ENCODE results near the gene DDX24. TPM values are rescaled to one million over a fixed set of nuclear protein-coding genes. Genes with fewer than 3 reads are reported as not detected.

Gene DDX24
- total and polyA plus RNA-seq, 8 donors = 39.1 to 236 (median 69.9) TPM

GRCh38 chr14:94016446-94016976, 64.5 kb downstream of the DDX24 start:
- Histone ChIP-seq H3K4me1 (peaks cover 0 to 4% (median 0%) of the 10 kb centered on the region in 4 donors), H3K27ac (no peak overlapping the region), H3K36me3 (no peaks in the 10 kb centered on the region), H3K9me3 (no peaks in the 10 kb centered on the region), H3K4me3 (no peak overlapping the region), H3K27me3 (peaks cover 0 to under 1% (median 0%) of the 10 kb centered on the region in 3 donors)
- TF ChIP-seq, protein P1, sequence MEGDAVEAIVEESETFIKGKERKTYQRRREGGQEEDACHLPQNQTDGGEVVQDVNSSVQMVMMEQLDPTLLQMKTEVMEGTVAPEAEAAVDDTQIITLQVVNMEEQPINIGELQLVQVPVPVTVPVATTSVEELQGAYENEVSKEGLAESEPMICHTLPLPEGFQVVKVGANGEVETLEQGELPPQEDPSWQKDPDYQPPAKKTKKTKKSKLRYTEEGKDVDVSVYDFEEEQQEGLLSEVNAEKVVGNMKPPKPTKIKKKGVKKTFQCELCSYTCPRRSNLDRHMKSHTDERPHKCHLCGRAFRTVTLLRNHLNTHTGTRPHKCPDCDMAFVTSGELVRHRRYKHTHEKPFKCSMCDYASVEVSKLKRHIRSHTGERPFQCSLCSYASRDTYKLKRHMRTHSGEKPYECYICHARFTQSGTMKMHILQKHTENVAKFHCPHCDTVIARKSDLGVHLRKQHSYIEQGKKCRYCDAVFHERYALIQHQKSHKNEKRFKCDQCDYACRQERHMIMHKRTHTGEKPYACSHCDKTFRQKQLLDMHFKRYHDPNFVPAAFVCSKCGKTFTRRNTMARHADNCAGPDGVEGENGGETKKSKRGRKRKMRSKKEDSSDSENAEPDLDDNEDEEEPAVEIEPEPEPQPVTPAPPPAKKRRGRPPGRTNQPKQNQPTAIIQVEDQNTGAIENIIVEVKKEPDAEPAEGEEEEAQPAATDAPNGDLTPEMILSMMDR (IDR thresholded peaks at IDR 0.05) = no peak
- no peak for TF ChIP-seq POLR2AphosphoS5 (IDR thresholded peaks at IDR 0.05)
- TF ChIP-seq POLR2A (IDR thresholded peaks at IDR 0.05) = no peak
- no peak for TF ChIP-seq EP300 (IDR thresholded peaks at IDR 0.05)
- intact Hi-C loops (cut with DNase I; ENCODE audit: low total_unique reads) = no loop called here
- WGBS, 5 donors = 78 to 88% (median 82%) methylated on average over 8 of the region's 8 CpGs
- no peak for DNase-seq

DNA sequence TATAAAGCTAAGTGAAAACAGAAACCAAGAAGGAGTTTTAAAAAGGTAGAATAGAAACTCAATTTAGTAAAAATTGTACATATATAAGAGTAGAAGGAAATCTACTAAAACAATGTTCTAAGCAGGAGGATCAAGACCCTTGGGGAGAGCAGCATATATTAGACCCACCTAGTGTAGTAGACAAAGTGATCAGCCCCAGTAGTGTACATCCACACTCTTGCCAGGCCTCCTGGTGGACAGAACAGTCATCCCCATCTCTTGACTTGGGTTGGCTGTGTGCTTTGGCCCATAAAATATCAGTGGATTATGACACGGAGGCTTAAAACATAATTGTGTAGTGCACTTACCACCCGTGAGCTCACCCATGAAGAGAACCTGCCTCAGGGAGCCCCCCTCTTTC, 65.8 kb downstream of the DDX24 start:
- WGBS, 5 donors = 83 to 91% (median 87%) methylated on average over 2 of the region's 2 CpGs
- TF ChIP-seq POLR2A (IDR thresholded peaks at IDR 0.05) (no peak), POLR2AphosphoS5 (IDR thresholded peaks at IDR 0.05) (no peak), EP300 (IDR thresholded peaks at IDR 0.05) (no peak)
- TF ChIP-seq, protein P1 (IDR thresholded peaks at IDR 0.05) = no peak
- H3K36me3 ChIP-seq = no peaks in the 10 kb centered on the region
- intact Hi-C loops (cut with DNase I; ENCODE audit: low total_unique reads) = no loop called here
- H3K4me3 ChIP-seq = no peak overlapping the region
- H3K27me3 ChIP-seq = peaks cover 0 to 11% (median 0%) of the 10 kb centered on the region in 3 donors
- H3K9me3 ChIP-seq = no peaks in the 10 kb centered on the region
- peaks cover 0 to 9% (median 0%) of the 10 kb centered on the region in 4 donors for H3K4me1 ChIP-seq
- H3K27ac ChIP-seq = no peak overlapping the region
- no peak for DNase-seq

DNA sequence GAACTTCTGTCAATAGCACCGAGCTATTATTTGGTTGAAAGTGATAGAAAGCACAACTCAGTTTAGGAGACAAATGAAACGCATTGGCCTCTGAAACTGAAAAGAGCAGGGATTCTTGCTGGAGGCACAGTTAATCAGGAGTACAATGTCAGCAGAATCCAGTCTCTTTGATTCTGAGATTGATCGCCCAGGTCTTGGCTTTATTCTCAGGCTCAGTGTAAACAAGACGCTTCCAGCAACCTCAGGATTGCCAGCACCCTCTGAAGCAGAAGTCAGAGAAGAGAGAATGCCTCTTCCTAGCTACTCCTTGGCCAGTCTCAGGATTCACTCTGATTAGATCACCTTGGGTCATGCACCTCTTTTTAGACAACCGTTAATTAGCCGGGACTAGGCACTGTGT, 66.6 kb downstream of the DDX24 start:
- no peaks in the 10 kb centered on the region for H3K36me3 ChIP-seq
- H3K27ac ChIP-seq = no peak overlapping the region
- intact Hi-C loops (cut with DNase I; ENCODE audit: low total_unique reads) = no loop called here
- no peaks in the 10 kb centered on the region for H3K9me3 ChIP-seq
- WGBS, 5 donors = 40 to 60% (median 50%) methylated on average over 6 of the region's 6 CpGs
- H3K27me3 ChIP-seq = peaks cover 0 to 11% (median 0%) of the 10 kb centered on the region in 3 donors
- TF ChIP-seq EP300 (IDR thresholded peaks at IDR 0.05) = no peak
- TF ChIP-seq POLR2AphosphoS5 (IDR thresholded peaks at IDR 0.05) = no peak
- no peak for TF ChIP-seq POLR2A (IDR thresholded peaks at IDR 0.05)
- TF ChIP-seq, protein P1 (IDR thresholded peaks at IDR 0.05) = no peak
- H3K4me1 ChIP-seq = peaks cover 0 to 9% (median 0%) of the 10 kb centered on the region in 4 donors
- DNase-seq = no peak
- no peak overlapping the region for H3K4me3 ChIP-seq

DNA sequence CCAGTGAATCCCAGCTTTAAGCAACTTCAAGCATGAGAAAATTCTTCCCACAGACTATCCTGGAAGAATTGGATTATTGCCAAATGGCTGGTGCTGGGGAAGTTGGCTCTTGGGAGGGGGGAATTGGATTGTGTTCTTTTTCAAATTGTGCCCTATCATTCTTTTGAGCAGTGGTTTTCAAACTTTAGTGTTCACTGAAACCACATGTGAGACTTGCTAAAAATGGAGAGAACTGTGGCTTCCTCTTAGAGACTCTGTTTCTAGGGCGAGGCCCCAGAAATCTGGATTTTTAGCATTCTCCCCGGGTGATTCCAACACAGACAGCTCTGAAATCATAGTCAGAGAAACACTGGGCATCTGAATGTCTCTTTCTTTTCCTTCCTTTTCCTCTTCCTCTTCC, 69.2 kb downstream of the DDX24 start:
- 42 to 57% (median 54%) methylated on average over 2 of the region's 2 CpGs for WGBS, 5 donors
- peaks cover 0 to 11% (median 0%) of the 10 kb centered on the region in 3 donors for H3K27me3 ChIP-seq
- H3K36me3 ChIP-seq = no peaks in the 10 kb centered on the region
- DNase-seq = no peak
- H3K4me1 ChIP-seq = peaks cover 0 to 9% (median 0%) of the 10 kb centered on the region in 4 donors
- TF ChIP-seq EP300 (IDR thresholded peaks at IDR 0.05) (no peak), POLR2AphosphoS5 (IDR thresholded peaks at IDR 0.05) (no peak), POLR2A (IDR thresholded peaks at IDR 0.05) (no peak)
- TF ChIP-seq, protein P1 (IDR thresholded peaks at IDR 0.05) = no peak
- no peak overlapping the region for H3K4me3 ChIP-seq
- H3K9me3 ChIP-seq = no peaks in the 10 kb centered on the region
- intact Hi-C loops (cut with DNase I; ENCODE audit: low total_unique reads) = no loop called here
- no peak overlapping the region for H3K27ac ChIP-seq
